NCI-H1092 treated with DMSO at 0.1 percent for 48 hours (cell line): ENCODE measurements around the gene ANO9.

Source experiments
- DNase-seq: peaks from one replicate; lab custom pipeline; 2025; lab: John Stamatoyannopoulos, UW

ANO9 gene

GRCh38 chr11:441418-442274, at the start of gene ANO9:
TSS of gene ANO9 (minus strand) at chr11:442011. CDS start at chr11:441926, 85 bp downstream.
- peak; percentile 11 for DNase-seq

- DNase-seq: no peak
Observed at GRCh38 chr11:491358-491757, 49.5 kb upstream of the ANO9 start.

- no peak for DNase-seq
Observed at GRCh38 chr11:490930-491260, 49.1 kb upstream of the ANO9 start.

GRCh38 chr11:490186-490929, 48.5 kb upstream of the ANO9 start:
- no peak for DNase-seq

GRCh38 chr11:489610-490185, 47.9 kb upstream of the ANO9 start:
- no peak for DNase-seq

- no peak for DNase-seq
Observed at GRCh38 chr11:488992-489391, 47.2 kb upstream of the ANO9 start.

- no peak for DNase-seq
Observed at GRCh38 chr11:488579-488978, 46.8 kb upstream of the ANO9 start.

- no peak for DNase-seq
Observed at GRCh38 chr11:488062-488461, 46.3 kb upstream of the ANO9 start.

GRCh38 chr11:487571-488021, 45.8 kb upstream of the ANO9 start:
- no peak for DNase-seq

- DNase-seq: no peak
Observed at GRCh38 chr11:486189-486588, 44.4 kb upstream of the ANO9 start.

GRCh38 chr11:484616-485015, 42.8 kb upstream of the ANO9 start:
- no peak for DNase-seq

- DNase-seq: no peak
Observed at GRCh38 chr11:479311-479710, 37.5 kb upstream of the ANO9 start.

GRCh38 chr11:477052-477715, 35.4 kb upstream of the ANO9 start:
- no peak for DNase-seq

- DNase-seq: no peak
Observed at GRCh38 chr11:476416-476815, 34.6 kb upstream of the ANO9 start.

GRCh38 chr11:475941-476340, 34.1 kb upstream of the ANO9 start:
- no peak for DNase-seq

GRCh38 chr11:474914-475506, 33.2 kb upstream of the ANO9 start:
- DNase-seq: no peak

- DNase-seq: no peak
Observed at GRCh38 chr11:473962-474785, 32.4 kb upstream of the ANO9 start.

GRCh38 chr11:473415-473814, 31.6 kb upstream of the ANO9 start:
- DNase-seq: no peak

- no peak for DNase-seq
Observed at GRCh38 chr11:472816-473215, 31.0 kb upstream of the ANO9 start.

GRCh38 chr11:472272-472671, 30.5 kb upstream of the ANO9 start:
- DNase-seq: no peak

- no peak for DNase-seq
Observed at GRCh38 chr11:471468-472145, 29.8 kb upstream of the ANO9 start.
